Panc1 (cell line): ENCODE data around the gene EOGT. TPM values are rescaled to one million over a fixed set of nuclear protein-coding genes. Genes with fewer than 3 reads are reported as not detected.

Experiments used
- ATAC-seq: fragments of 200-7000 bp; cut with Tn5 transposase; 2 replicates; pipeline ENCODE4 v1.9.1; 2020; ENCODE audit warnings: mild to moderate bottlenecking, moderate library complexity
- BruUV-seq: library from RNA; stranded (reverse); fragments of 400-500 nt; replicated peaks from 2 replicates; lab custom pipeline; 2021; lab: Mats Ljungman, UMichigan
- CTCF ChIA-PET: fragments of 300-600 bp; sonication (Branson Sonifier 250); formaldehyde crosslinking; loops from one replicate; lab custom pipeline; 2022; ENCODE audit warnings: antibody characterized with exemption; lab: Charles Lee
- POLR2A ChIA-PET: fragments of 300-600 bp; sonication (Branson Sonifier 250); formaldehyde crosslinking; loops from one replicate; lab custom pipeline; 2022; ENCODE audit warnings: antibody characterized with exemption; lab: Charles Lee
- DNase-seq: peaks from one replicate; pipeline ENCODE4 v3.0.0-alpha.2; 2010; ENCODE audit warnings: low read depth, low spot score
- H3K27ac ChIP-seq: 2 replicates; pipeline ENCODE4 v1.5.1; 2011; ENCODE audit warnings: mild to moderate bottlenecking, low read length, inconsistent platforms
- H3K27me3 ChIP-seq: fragments of 200-500 bp; sonication (Bioruptor generic); 2 replicates; pipeline ENCODE4 v1.6.0; 2014; ENCODE audit warnings: low read length, inconsistent platforms; ENCODE audit not compliant: control insufficient read depth, insufficient read depth
- H3K36me3 ChIP-seq: fragments of 200-500 bp; sonication (Bioruptor generic); 2 replicates; pipeline ENCODE4 v1.5.1; 2014; ENCODE audit warnings: inconsistent platforms, mild to moderate bottlenecking, low read length, moderate library complexity; ENCODE audit not compliant: control insufficient read depth, insufficient read depth
- H3K4me1 ChIP-seq: 2 replicates; pipeline ENCODE4 v1.5.1; 2011; ENCODE audit warnings: inconsistent platforms, mild to moderate bottlenecking, low read length, moderate library complexity; ENCODE audit not compliant: control insufficient read depth, insufficient read depth
- H3K4me3 ChIP-seq, 2 experiments: 2 replicates each; pipeline ENCODE4 v1.5.1; 2011 to 2012; ENCODE audit warnings: low read depth in 2 of 2, low read length in 2 of 2, mild to moderate bottlenecking in 2 of 2, inconsistent platforms in 1 of 2, moderate library complexity in 1 of 2
- H3K9me3 ChIP-seq: fragments of 200-500 bp; sonication (Bioruptor generic); 2 replicates; pipeline ENCODE4 v1.5.1; 2014; ENCODE audit warnings: low read depth, mild to moderate bottlenecking, inconsistent platforms, low read length, moderate library complexity; ENCODE audit not compliant: control insufficient read depth, insufficient read depth
- CTCF ChIP-seq: fragments of 450-650 bp; IDR thresholded peaks from 2 replicates; pipeline ENCODE4 v1.5.1; 2017; ENCODE audit warnings: mild to moderate bottlenecking
- POLR2AphosphoS5 ChIP-seq: IDR thresholded peaks from 2 replicates; pipeline ENCODE4 v1.6.1; 2012; ENCODE audit warnings: mild to moderate bottlenecking, low read depth, low read length, moderate library complexity
- REST ChIP-seq, 2 experiments: IDR thresholded peaks; 2 replicates each; pipeline ENCODE4 v1.6.1; 2011 to 2012; ENCODE audit warnings: low read depth in 2 of 2, control low read depth in 1 of 2, low read length in 1 of 2, mild to moderate bottlenecking in 1 of 2, moderate library complexity in 1 of 2; ENCODE audit not compliant: insufficient read depth in 1 of 2
- SIN3A ChIP-seq: IDR thresholded peaks from 2 replicates; pipeline ENCODE4 v1.6.1; 2012; ENCODE audit warnings: low read depth, mild to moderate bottlenecking, low read length, moderate library complexity, borderline replicate concordance; ENCODE audit not compliant: insufficient read depth
- TCF7L2 ChIP-seq: IDR thresholded peaks from 2 replicates; pipeline ENCODE4 v1.6.1; 2011; ENCODE audit warnings: mild to moderate bottlenecking, low read depth, low read length, inconsistent platforms
- in situ Hi-C: cut with HindIII; loops from 2 replicates; pipeline ENCODE4 v1.10.0; 2016; ENCODE audit warnings: low sequenced_read_pairs, low pct_unique_long_range_greater_than_20kb
- intact Hi-C: fragments of 100-400 bp; cut with micrococcal nuclease; formaldehyde crosslinking; loops from one replicate; pipeline ENCODE4 v1.10.0; 2022; ENCODE audit not compliant: unreplicated experiment
- total RNA-seq: library from RNA; stranded (reverse); gene quantifications from one replicate; pipeline ENCODE4 v1.2.1, GENCODE V29; 2021; ENCODE audit not compliant: unreplicated experiment

Gene EOGT
- total RNA-seq, 1 experiment from 2014 or later = 29.1 TPM

- no TSS peak for BruUV-seq
- H3K4me1 ChIP-seq = peaks cover 4% of the 10 kb centered on the region; the same call in 1 of the 2 replicates
- no peaks in the 10 kb centered on the region for H3K27me3 ChIP-seq
- intact Hi-C loops (no loop called here), in situ Hi-C loops (no loop called here)
- peaks cover 12% of the 10 kb centered on the region for H3K36me3 ChIP-seq
- H3K4me3 ChIP-seq = no peak overlapping the region
- ChIA-PET POLR2A (no interaction called here), CTCF (no interaction called here)
- H3K27ac ChIP-seq = no peak overlapping the region
- ATAC-seq = no peak
- TF ChIP-seq SIN3A = no peak
- no peaks in the 10 kb centered on the region for H3K9me3 ChIP-seq
- DNase-seq = no peak
Observed at GRCh38 chr3:69011096-69011730, 2.3 kb downstream of the EOGT start.

GRCh38 chr3:69009559-69010410 lies 3.7 kb downstream of the EOGT start:
- BruUV-seq = no TSS peak
- H3K27me3 ChIP-seq = no peaks in the 10 kb centered on the region
- ChIA-PET CTCF (no interaction called here), POLR2A (interaction anchor here (0.7 kb wide), 1 partner anchor 1342 kb away, joined by 12 read pairs; no protein-coding TSS in a partner anchor)
- no peaks in the 10 kb centered on the region for H3K9me3 ChIP-seq
- peaks cover 12% of the 10 kb centered on the region for H3K36me3 ChIP-seq
- in situ Hi-C loops = no loop called here
- H3K4me1 ChIP-seq = peaks cover 4% of the 10 kb centered on the region; the same call in 1 of the 2 replicates
- no peak for TF ChIP-seq CTCF
- TF ChIP-seq SIN3A = no peak
- ATAC-seq (no peak), DNase-seq (no peak)
- no peak overlapping the region for H3K27ac ChIP-seq
- H3K4me3 ChIP-seq = no peak overlapping the region
- intact Hi-C loops = no loop called here

- ChIA-PET CTCF (no interaction called here), POLR2A (interaction anchor here (0.7 kb wide), 1 partner anchor 1341 kb away, joined by 12 read pairs; no protein-coding TSS in a partner anchor)
- no TSS peak for BruUV-seq
- Histone ChIP-seq H3K27ac (no peak overlapping the region), H3K4me3 (no peak overlapping the region), H3K4me1 (peaks cover 4% of the 10 kb centered on the region; the same call in 1 of the 2 replicates), H3K36me3 (peaks cover 12% of the 10 kb centered on the region), H3K9me3 (no peaks in the 10 kb centered on the region), H3K27me3 (no peaks in the 10 kb centered on the region)
- DNase-seq (no peak), ATAC-seq (no peak)
- TF ChIP-seq POLR2AphosphoS5 (no peak), CTCF (no peak), SIN3A (no peak), TCF7L2 (no peak), REST (IDR thresholded peaks at IDR 0.05; ENCODE audit: insufficient read depth in 1 of 2, low read depth in 2 of 2, low read length in 1 of 2) (no peak)
- intact Hi-C loops = no loop called here
- in situ Hi-C loops = no loop called here
Observed at GRCh38 chr3:69008980-69009379, 4.5 kb downstream of the EOGT start.
